T-cell (primary cell): ENCODE data around the gene PRODH. TPM values are rescaled to one million over a fixed set of nuclear protein-coding genes. Genes with fewer than 3 reads are reported as not detected.
A peak's percentile ranks its signal among the peaks of the same experiment; 100 is the strongest.
"Not testable (repeated sequence)": the region's sequence is repeated elsewhere in the genome, so short reads cannot be mapped to it uniquely, and the experiment has no call there.

ENCODE experiments used
- ATAC-seq, 4 experiments: fragments of 200-7000 bp in 3 of 4; fragments of 150-1000 bp in 1 of 4; cut with Tn5 transposase; replicated peaks in 1 of 4; 1 replicate in 3 of 4; 2 replicates in 1 of 4; pipeline ENCODE4 v1.10.0; 2021; ENCODE audit warnings: moderate library complexity in 3 of 4, mild to moderate bottlenecking in 2 of 4, moderate number of reproducible peaks in 1 of 4
- CTCF ChIA-PET, 2 donors: fragments of 300-600 bp; sonication (Branson Sonifier 250); formaldehyde crosslinking; loops; one replicate each; lab custom pipeline; 2022; ENCODE audit warnings: antibody characterized with exemption in 2 of 2; lab: Charles Lee
- POLR2A ChIA-PET, 2 donors: fragments of 300-600 bp; sonication (Branson Sonifier 250); formaldehyde crosslinking; loops; one replicate each; lab custom pipeline; 2022; ENCODE audit warnings: antibody characterized with exemption in 2 of 2; lab: Charles Lee
- DNase-seq, 35 experiments: peaks; one replicate each; pipeline versions ENCODE4 v3.0.0 to v3.0.0-alpha.2; 2013 to 2023
- H3K27ac ChIP-seq: one replicate; pipeline ENCODE4 v1.5.1; 2013; ENCODE audit warnings: low read length
- H3K27me3 ChIP-seq, 2 experiments: replicated peaks in 1 of 2; 1 replicate in 1 of 2; 2 replicates in 1 of 2; pipeline versions ENCODE4 v1.6.1 to v1.7.0; 2013; ENCODE audit warnings: low read length in 1 of 2, mixed read lengths in 1 of 2; ENCODE audit not compliant: control insufficient read depth in 2 of 2, insufficient read depth in 2 of 2; ENCODE audit errors: extremely low read depth in 1 of 2
- H3K36me3 ChIP-seq, 2 donors: 1 replicate in 1 of 2; 2 replicates in 1 of 2; pipeline versions ENCODE4 v1.6.1 to v1.7.0; 2013; ENCODE audit warnings: low read length in 1 of 2; ENCODE audit not compliant: control insufficient read depth in 2 of 2, insufficient read depth in 1 of 2; ENCODE audit errors: extremely low read depth in 1 of 2
- H3K4me1 ChIP-seq, 2 experiments: 1 replicate in 1 of 2; 2 replicates in 1 of 2; pipeline versions ENCODE4 v1.6.1 to v1.7.0; 2013; ENCODE audit warnings: low read length in 2 of 2, mixed read lengths in 1 of 2; ENCODE audit not compliant: insufficient read depth in 2 of 2, control insufficient read depth in 1 of 2; ENCODE audit errors: extremely low read depth in 1 of 2
- H3K4me3 ChIP-seq, 2 donors: 1 replicate in 1 of 2; 2 replicates in 1 of 2; pipeline versions ENCODE4 v1.5.1 to v1.7.0; 2013; ENCODE audit warnings: mild to moderate bottlenecking in 2 of 2, low read length in 1 of 2, moderate library complexity in 1 of 2; ENCODE audit not compliant: control insufficient read depth in 1 of 2; ENCODE audit errors: extremely low read depth in 1 of 2
- H3K9me3 ChIP-seq: 2 replicates; pipeline ENCODE4 v1.7.0; 2013
- H3K27ac Mint-ChIP-seq, 2 donors: one replicate each; pipeline ENCODE4 v1.8.0; 2020 to 2021; ENCODE audit warnings: mild to moderate bottlenecking in 2 of 2, mixed read lengths in 2 of 2
- H3K27me3 Mint-ChIP-seq, 2 donors: one replicate each; pipeline ENCODE4 v1.8.0; 2021 to 2022; ENCODE audit warnings: mixed read lengths in 2 of 2
- H3K36me3 Mint-ChIP-seq: one replicate; pipeline ENCODE4 v1.8.0; 2021; ENCODE audit warnings: mixed read lengths
- H3K4me1 Mint-ChIP-seq, 3 donors: one replicate each; pipeline ENCODE4 v1.8.0; 2020 to 2022; ENCODE audit warnings: mixed read lengths in 3 of 3, mild to moderate bottlenecking in 1 of 3
- H3K4me3 Mint-ChIP-seq, 3 donors: one replicate each; pipeline ENCODE4 v1.8.0; 2020 to 2022; ENCODE audit warnings: mild to moderate bottlenecking in 3 of 3, mixed read lengths in 3 of 3, moderate library complexity in 3 of 3
- H3K9me3 Mint-ChIP-seq, 3 donors: one replicate each; pipeline ENCODE4 v1.8.0; 2020 to 2022; ENCODE audit warnings: mixed read lengths in 3 of 3
- WGBS: methylation state at CpG from one replicate; pipeline ENCODE4 v1.1.5; 2013; ENCODE audit warnings: missing lambda C conversion rate; ENCODE audit not compliant: insufficient coverage; 5-methylcytosine and 5-hydroxymethylcytosine counted together
- total RNA-seq, 35 experiments: library from RNA in 6 of 35; stranded (reverse) in 6 of 35; fragments of 120-200 nt in 1 of 35; gene quantifications; one replicate each; pipeline versions ENCODE4 v1.2.1 to v1.2.4 and lab custom pipeline; 2013 to 2026

PRODH gene
- total RNA-seq, 5 donors from 2014 or later (not counting 1 experiment from before 2014, with no cell fraction given) = 0.13 to 0.91 (median 0.52) TPM; not detected in 1

- H3K36me3 ChIP-seq, H3K4me3 ChIP-seq, H3K4me3 Mint-ChIP-seq, H3K4me1 Mint-ChIP-seq, POLR2A ChIA-PET, H3K4me1 ChIP-seq, CTCF ChIA-PET, H3K27ac Mint-ChIP-seq, ATAC-seq, H3K36me3 Mint-ChIP-seq, H3K9me3 Mint-ChIP-seq, H3K9me3 ChIP-seq, H3K27ac ChIP-seq, DNase-seq: not testable (repeated sequence)
- H3K27me3 ChIP-seq = peaks cover 0 to 22% of the 10 kb centered on the region in 2 experiments
- 89% methylated on average over 10 of the region's 19 CpGs for WGBS
- peaks cover 7 to 13% of the 10 kb centered on the region in 2 donors for H3K27me3 Mint-ChIP-seq
These were observed 28.6 kb upstream of the PRODH start for GRCh38 chr22:18964501-18965265.

- H3K4me1 Mint-ChIP-seq, POLR2A ChIA-PET, ATAC-seq, H3K4me1 ChIP-seq, DNase-seq, H3K4me3 ChIP-seq, H3K36me3 ChIP-seq, H3K9me3 ChIP-seq, CTCF ChIA-PET, H3K36me3 Mint-ChIP-seq, H3K9me3 Mint-ChIP-seq, H3K4me3 Mint-ChIP-seq, H3K27ac Mint-ChIP-seq, H3K27me3 Mint-ChIP-seq, H3K27ac ChIP-seq: not testable (repeated sequence)
- 88% methylated on average over 5 of the region's 10 CpGs for WGBS
- peaks cover 0 to 15% of the 10 kb centered on the region in 2 experiments for H3K27me3 ChIP-seq
These were observed 28.0 kb upstream of the PRODH start for GRCh38 chr22:18964051-18964450.

GRCh38 chr22:18962308-18962635 lies 26.2 kb upstream of the PRODH start:
- no peaks in the 10 kb centered on the region for H3K36me3 ChIP-seq
- WGBS = 62% methylated on average over 2 of the region's 3 CpGs
- H3K4me1 ChIP-seq = no peaks in the 10 kb centered on the region
- Mint-ChIP-seq H3K4me3 (no peak overlapping the region), H3K27me3 (peaks cover 0 to 6% of the 10 kb centered on the region in 2 donors), H3K9me3 (no peaks in the 10 kb centered on the region), H3K4me1 (peaks cover 0 to 4% (median 3%) of the 10 kb centered on the region in 3 donors), H3K27ac (no peak overlapping the region), H3K36me3 (no peaks in the 10 kb centered on the region)
- ChIA-PET CTCF (no interaction called here), POLR2A (no interaction called here)
- peaks cover 0 to 5% of the 10 kb centered on the region in 2 experiments for H3K27me3 ChIP-seq
- no peak for ATAC-seq
- no peaks in the 10 kb centered on the region for H3K9me3 ChIP-seq
- no peak overlapping the region for H3K27ac ChIP-seq
- no peak for DNase-seq
- H3K4me3 ChIP-seq = no peak overlapping the region

GRCh38 chr22:18961632-18962307 lies 25.7 kb upstream of the PRODH start:
- H3K27me3 ChIP-seq, CTCF ChIA-PET, DNase-seq, H3K4me1 Mint-ChIP-seq, POLR2A ChIA-PET, H3K4me3 ChIP-seq, H3K27ac ChIP-seq, H3K9me3 ChIP-seq, H3K36me3 Mint-ChIP-seq, H3K4me3 Mint-ChIP-seq, H3K9me3 Mint-ChIP-seq, H3K27ac Mint-ChIP-seq, ATAC-seq, H3K27me3 Mint-ChIP-seq, H3K36me3 ChIP-seq, H3K4me1 ChIP-seq: not testable (repeated sequence)
- 61% methylated on average over 7 of the region's 8 CpGs for WGBS

DNA sequence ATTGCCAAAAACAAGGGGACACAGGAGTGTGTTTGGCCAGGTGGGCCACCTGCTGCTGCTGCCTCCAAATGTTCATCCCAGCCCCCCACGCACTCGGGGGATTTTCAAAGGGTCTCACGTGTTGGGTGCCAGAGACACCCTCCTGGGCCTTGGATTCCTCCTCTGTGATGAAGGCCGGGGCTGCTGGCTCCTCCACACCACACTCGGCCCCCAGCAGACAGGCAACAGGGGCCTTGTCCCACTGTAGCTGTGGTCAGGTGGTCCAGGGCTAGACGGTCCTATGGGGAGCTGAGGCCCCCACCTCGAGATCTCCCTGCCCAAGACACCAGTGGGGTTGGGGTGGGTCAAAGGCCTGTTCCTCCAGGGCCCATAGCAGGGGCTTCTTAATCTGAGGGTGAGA lies 25.1 kb upstream of the PRODH start:
- H3K9me3 Mint-ChIP-seq, H3K4me1 ChIP-seq, ATAC-seq, H3K36me3 ChIP-seq, H3K4me3 Mint-ChIP-seq, H3K27me3 Mint-ChIP-seq, H3K36me3 Mint-ChIP-seq, H3K4me1 Mint-ChIP-seq, H3K27me3 ChIP-seq, CTCF ChIA-PET, H3K27ac ChIP-seq, POLR2A ChIA-PET, H3K9me3 ChIP-seq, H3K27ac Mint-ChIP-seq, H3K4me3 ChIP-seq: not testable (repeated sequence)
- DNase-seq = peak in 1 of 35 experiments; percentile 8
- 83% methylated on average over 4 of the region's 7 CpGs for WGBS

DNA sequence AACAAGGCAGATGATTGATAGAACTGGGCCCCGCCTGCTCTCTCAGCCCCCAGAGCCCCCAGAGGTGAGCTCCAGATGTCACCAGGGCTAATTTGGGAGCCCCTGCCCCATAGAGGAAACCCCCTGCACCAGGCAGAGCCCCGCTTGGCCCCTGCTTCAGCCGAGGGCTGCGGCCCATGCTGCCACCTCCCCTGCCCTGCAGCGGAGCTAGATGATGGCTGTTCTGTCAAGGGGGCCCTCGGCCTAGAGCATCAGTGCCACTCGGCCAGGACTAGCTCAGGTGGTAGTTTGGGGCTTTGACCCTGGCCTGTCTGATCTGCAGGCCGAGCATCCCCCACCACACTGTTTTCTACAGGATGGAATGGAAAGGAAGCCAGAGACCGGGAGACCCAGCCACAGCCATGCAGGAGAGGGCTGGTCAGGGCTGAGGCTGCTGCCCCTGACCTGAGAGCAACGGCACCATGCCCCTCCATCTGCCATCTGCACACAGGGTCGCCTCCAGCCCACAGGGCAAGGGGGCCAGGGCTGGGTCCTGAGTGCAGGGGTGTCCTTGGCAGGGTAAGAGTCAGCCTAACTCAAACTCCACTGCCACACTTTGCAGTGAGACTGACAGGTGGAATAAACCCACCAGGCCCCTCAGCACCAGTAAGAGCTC lies 24.2 kb upstream of the PRODH start:
- H3K4me3 Mint-ChIP-seq, H3K9me3 ChIP-seq, H3K27me3 ChIP-seq, POLR2A ChIA-PET, H3K36me3 ChIP-seq, CTCF ChIA-PET, H3K27ac Mint-ChIP-seq, H3K36me3 Mint-ChIP-seq, H3K27me3 Mint-ChIP-seq, H3K27ac ChIP-seq, H3K4me3 ChIP-seq, ATAC-seq, H3K4me1 ChIP-seq, H3K4me1 Mint-ChIP-seq, H3K9me3 Mint-ChIP-seq: not testable (repeated sequence)
- WGBS = no CpG with 5 or more reads among the region's 11 CpGs
- DNase-seq = peak in 1 of 35 experiments; percentile 10
